Right lobe of liver (tissue), 6 donors: ENCODE measurements around the gene DUOX2. TPM values are rescaled to one million over a fixed set of nuclear protein-coding genes. Genes with fewer than 3 reads are reported as not detected.
A peak's percentile ranks its signal among the peaks of the same experiment; 100 is the strongest.

Source experiments
- ATAC-seq, 4 donors: fragments of 200-7000 bp; cut with Tn5 transposase; one replicate each; pipeline ENCODE4 v1.9.1; 2020; ENCODE audit warnings: mild to moderate bottlenecking in 4 of 4, moderate library complexity in 4 of 4
- DNase-seq, 3 donors: peaks; one replicate each; pipeline ENCODE4 v3.0.0-alpha.2; 2020
- H3K27ac ChIP-seq, 3 donors: fragments of 200-600 bp; one replicate each; pipeline ENCODE4 v1.8.0; 2022
- H3K27me3 ChIP-seq, 2 donors: fragments of 200-600 bp; one replicate each; pipeline ENCODE4 v1.8.0; 2022
- H3K36me3 ChIP-seq, 4 donors: fragments of 200-600 bp; sonication (generic) in 1 of 4; one replicate each; pipeline versions ENCODE4 v1.5.1 to v1.8.0; 2017 to 2022; ENCODE audit warnings: control low read depth in 1 of 4
- H3K4me1 ChIP-seq, 4 donors: fragments of 200-600 bp; sonication (generic) in 1 of 4; one replicate each; pipeline versions ENCODE4 v1.5.1 to v1.8.0; 2017 to 2022; ENCODE audit warnings: control low read depth in 1 of 4
- H3K4me3 ChIP-seq, 3 donors: fragments of 200-600 bp; one replicate each; pipeline ENCODE4 v1.8.0; 2022
- H3K9me3 ChIP-seq, 4 donors: fragments of 200-600 bp; sonication (generic) in 1 of 4; one replicate each; pipeline versions ENCODE4 v1.5.1 to v1.8.0; 2017 to 2022; ENCODE audit warnings: control low read depth in 1 of 4
- CTCF ChIP-seq, 4 donors: fragments of 200-600 bp in 3 of 4; fragments of 450-650 bp in 1 of 4; IDR thresholded peaks; one replicate each; pipeline versions ENCODE4 v1.5.1 to v1.8.0; 2016 to 2022; ENCODE audit warnings: antibody characterized with exemption in 4 of 4, mild to moderate bottlenecking in 2 of 4
- POLR2A ChIP-seq: fragments of 450-650 bp; IDR thresholded peaks from one replicate; pipeline ENCODE4 v1.6.1; 2017; ENCODE audit warnings: antibody characterized with exemption, mild to moderate bottlenecking
- WGBS: methylation state at CpG from one replicate; pipeline ENCODE4 v1.1.6; 2018; ENCODE audit warnings: low coverage, low lambda C conversion rate; ENCODE audit not compliant: insufficient coverage; ENCODE audit errors: missing lambda C conversion rate; 5-methylcytosine and 5-hydroxymethylcytosine counted together
- intact Hi-C, 2 donors: fragments of 100-400 bp; cut with DNase I; formaldehyde crosslinking; loops; one replicate each; pipeline versions ENCODE4 v1.11.2 to v1.14.1; 2022
- total RNA-seq, 6 experiments: library from RNA; depleted of rRNA in 2 of 6; stranded (reverse); fragments of >200 nt in 2 of 6; fragmentation: NEBNext Ultra II Directional in 3 of 6; extraction: Animal tissue kit (Norgen Biotek cat#: 25700) in 3 of 6; gene quantifications; one replicate each; pipeline versions ENCODE4 v1.1.0 to v1.2.4, GENCODE V29; 2016 to 2023
- donor health status: DM: no; HTN: yes; CAD: no.
- donor health status: DM: no; HTN: no; CAD: no.
- donor health status: DM: no; HTN: no; CAD: no.
- donor health status: DM: no; HTN: yes; CAD: no.
- donor health status: DM: no; HTN: yes; CAD: no.

DUOX2 gene
- total RNA-seq, 6 experiments from 2014 or later, result 0.02 to 0.93 (median 0.25) TPM; not detected in 1

- peaks cover 4 to 13% of the 10 kb centered on the region in 2 donors for H3K27me3 ChIP-seq
- intact Hi-C loops, result loop anchor here (5.0 to 10.0 kb wide), 2 partner anchors 148 to 151 kb away; no protein-coding TSS in a partner anchor
- H3K4me1 ChIP-seq, result peaks cover 0 to 13% (median 2%) of the 10 kb centered on the region in 4 donors
- 74% methylated on average over 7 of the region's 7 CpGs for WGBS
- no peak for DNase-seq
- H3K9me3 ChIP-seq, result no peaks in the 10 kb centered on the region
- H3K36me3 ChIP-seq, result no peaks in the 10 kb centered on the region
- H3K4me3 ChIP-seq, result no peak overlapping the region
- no peak overlapping the region for H3K27ac ChIP-seq
- no peak for ATAC-seq
- TF ChIP-seq POLR2A (no peak), CTCF (IDR thresholded peaks at IDR 0.05) (no peak)
Measured at GRCh38 chr15:45115312-45115820, 1.4 kb upstream of the DUOX2 start.

GRCh38 chr15:45114751-45115085 is 746 bp upstream of the DUOX2 start:
- H3K36me3 ChIP-seq, result no peaks in the 10 kb centered on the region
- H3K27ac ChIP-seq, result no peak overlapping the region
- peaks cover 4 to 13% of the 10 kb centered on the region in 2 donors for H3K27me3 ChIP-seq
- no peaks in the 10 kb centered on the region for H3K9me3 ChIP-seq
- WGBS, result 23% methylated on average over 2 of the region's 2 CpGs
- DNase-seq (no peak), ATAC-seq (no peak)
- intact Hi-C loops, result loop anchor here (5.0 to 10.0 kb wide), 2 partner anchors 147 to 150 kb away; no protein-coding TSS in a partner anchor
- peaks cover 0 to 13% (median 2%) of the 10 kb centered on the region in 4 donors for H3K4me1 ChIP-seq
- no peak overlapping the region for H3K4me3 ChIP-seq
- TF ChIP-seq POLR2A (no peak), CTCF (IDR thresholded peaks at IDR 0.05) (no peak)

- ATAC-seq (no peak), DNase-seq (no peak)
- no peak overlapping the region for H3K4me3 ChIP-seq
- peaks cover 4 to 13% of the 10 kb centered on the region in 2 donors for H3K27me3 ChIP-seq
- H3K27ac ChIP-seq, result no peak overlapping the region
- no peaks in the 10 kb centered on the region for H3K9me3 ChIP-seq
- WGBS, result 14% methylated on average over 5 of the region's 14 CpGs
- peaks cover 0 to 13% (median 2%) of the 10 kb centered on the region in 4 donors for H3K4me1 ChIP-seq
- no peak for TF ChIP-seq CTCF (IDR thresholded peaks at IDR 0.05)
- TF ChIP-seq POLR2A, result no peak
- intact Hi-C loops, result loop anchor here in 1 of 2 donors (10.0 kb wide), 1 partner anchor 149 kb away; no protein-coding TSS in a partner anchor
- no peaks in the 10 kb centered on the region for H3K36me3 ChIP-seq
Measured at GRCh38 chr15:45113380-45113990, 487 bp downstream of the DUOX2 start.

GRCh38 chr15:45112591-45113379 is 1.2 kb downstream of the DUOX2 start:
- Histone ChIP-seq H3K4me3 (no peak overlapping the region), H3K4me1 (peaks cover 0 to 10% (median 2%) of the 10 kb centered on the region in 4 donors), H3K27me3 (peaks cover 4 to 13% of the 10 kb centered on the region in 2 donors), H3K36me3 (no peaks in the 10 kb centered on the region), H3K9me3 (no peaks in the 10 kb centered on the region), H3K27ac (no peak overlapping the region)
- ATAC-seq (peak in 1 of 4 donors; percentile 18), DNase-seq (no peak)
- 6% methylated on average over 14 of the region's 58 CpGs for WGBS
- intact Hi-C loops, result loop anchor here in 1 of 2 donors (10.0 kb wide), 1 partner anchor 148 kb away; no protein-coding TSS in a partner anchor
- TF ChIP-seq CTCF (IDR thresholded peaks at IDR 0.05), result no peak
- no peak for TF ChIP-seq POLR2A
